AG10803 (cell line): ENCODE data around the gene YARS1.
A peak's percentile ranks its signal among the peaks of the same experiment; 100 is the strongest.

ENCODE experiments used
- DNase-seq: peaks from one replicate; pipeline ENCODE4 v3.0.0; 2010; ENCODE audit warnings: low read depth
- H3K4me3 ChIP-seq: 2 replicates; pipeline ENCODE4 v1.5.1; 2011; ENCODE audit warnings: mild to moderate bottlenecking, low read length, control low read depth
- TF ChIP-seq, protein P1 (sequence below): conservative IDR thresholded peaks from 2 replicates; pipeline ENCODE4 v1.5.1; 2011; ENCODE audit warnings: mild to moderate bottlenecking, low read length, control low read depth, inconsistent platforms

The YARS1 gene

DNA sequence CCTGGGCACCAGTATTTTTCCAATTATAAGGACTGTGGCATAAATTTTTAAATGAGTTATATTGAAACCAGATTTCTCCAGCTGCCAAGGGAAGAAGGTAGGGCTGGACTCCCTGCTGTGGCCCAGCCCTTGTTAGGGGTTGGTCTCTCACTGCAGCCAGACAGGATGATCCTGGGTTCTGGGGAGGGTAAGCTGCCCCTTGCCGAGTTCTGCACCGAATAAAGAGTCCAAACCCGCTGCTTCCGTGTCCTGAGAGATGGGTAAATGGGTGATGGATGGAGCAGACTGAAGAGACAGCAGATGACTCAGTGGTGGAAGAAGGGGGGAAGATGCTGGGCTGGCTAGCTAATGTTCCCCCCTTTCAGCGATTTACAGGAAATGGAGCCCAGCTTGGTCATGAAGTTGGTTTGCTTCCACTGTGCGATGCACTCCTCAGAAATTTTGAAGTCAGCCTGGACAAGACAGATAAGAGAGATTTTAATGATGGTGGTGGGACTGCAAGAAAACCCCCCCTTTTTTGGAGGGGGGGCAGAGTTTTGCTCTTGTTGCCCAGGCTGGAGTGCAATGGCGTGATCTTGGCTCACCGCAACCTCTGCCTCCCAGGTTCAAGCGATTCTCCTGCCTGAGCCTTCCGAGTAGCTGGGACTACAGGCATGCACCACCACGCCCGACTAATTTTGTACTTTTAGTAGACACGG, 41.4 kb downstream of the YARS1 start:
- no peak overlapping the region for H3K4me3 ChIP-seq
- TF ChIP-seq, protein P1, sequence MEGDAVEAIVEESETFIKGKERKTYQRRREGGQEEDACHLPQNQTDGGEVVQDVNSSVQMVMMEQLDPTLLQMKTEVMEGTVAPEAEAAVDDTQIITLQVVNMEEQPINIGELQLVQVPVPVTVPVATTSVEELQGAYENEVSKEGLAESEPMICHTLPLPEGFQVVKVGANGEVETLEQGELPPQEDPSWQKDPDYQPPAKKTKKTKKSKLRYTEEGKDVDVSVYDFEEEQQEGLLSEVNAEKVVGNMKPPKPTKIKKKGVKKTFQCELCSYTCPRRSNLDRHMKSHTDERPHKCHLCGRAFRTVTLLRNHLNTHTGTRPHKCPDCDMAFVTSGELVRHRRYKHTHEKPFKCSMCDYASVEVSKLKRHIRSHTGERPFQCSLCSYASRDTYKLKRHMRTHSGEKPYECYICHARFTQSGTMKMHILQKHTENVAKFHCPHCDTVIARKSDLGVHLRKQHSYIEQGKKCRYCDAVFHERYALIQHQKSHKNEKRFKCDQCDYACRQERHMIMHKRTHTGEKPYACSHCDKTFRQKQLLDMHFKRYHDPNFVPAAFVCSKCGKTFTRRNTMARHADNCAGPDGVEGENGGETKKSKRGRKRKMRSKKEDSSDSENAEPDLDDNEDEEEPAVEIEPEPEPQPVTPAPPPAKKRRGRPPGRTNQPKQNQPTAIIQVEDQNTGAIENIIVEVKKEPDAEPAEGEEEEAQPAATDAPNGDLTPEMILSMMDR: no peak
- DNase-seq: peak; percentile 64

DNA sequence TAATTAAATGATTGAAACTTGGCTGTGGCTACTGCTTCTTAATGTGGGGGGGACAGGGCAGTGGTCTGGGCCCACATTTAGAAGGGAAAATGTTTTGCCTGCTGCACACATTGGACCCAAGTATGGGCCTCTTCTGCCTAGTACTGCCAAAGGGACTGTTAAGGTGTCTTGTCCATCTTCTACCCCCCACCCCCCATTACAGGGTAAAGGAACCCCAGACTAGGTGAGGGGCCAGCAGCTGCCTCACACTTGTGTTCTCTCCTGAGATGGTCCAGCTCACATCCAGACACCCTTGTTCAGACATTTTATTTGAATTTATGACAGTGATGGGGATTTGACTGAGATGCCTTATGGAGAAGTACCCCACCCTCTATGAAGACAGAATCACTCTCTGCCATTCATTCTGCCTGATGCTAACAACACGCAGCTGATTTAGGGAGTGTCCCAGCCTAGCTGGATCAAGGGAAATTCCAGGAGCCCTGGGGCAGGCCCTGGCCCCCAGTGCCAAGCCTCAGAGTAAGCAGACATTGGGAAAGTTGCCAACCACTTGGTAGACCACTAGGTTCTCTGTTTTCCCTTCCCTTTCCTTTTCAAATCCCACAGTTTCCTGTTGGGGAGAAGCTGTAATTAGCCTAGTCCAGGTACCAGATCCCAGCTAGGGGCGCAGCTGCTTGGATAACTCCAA, 42.1 kb downstream of the YARS1 start:
- TF ChIP-seq, protein P1: no peak
- DNase-seq: peak; percentile 66
- no peak overlapping the region for H3K4me3 ChIP-seq

DNA sequence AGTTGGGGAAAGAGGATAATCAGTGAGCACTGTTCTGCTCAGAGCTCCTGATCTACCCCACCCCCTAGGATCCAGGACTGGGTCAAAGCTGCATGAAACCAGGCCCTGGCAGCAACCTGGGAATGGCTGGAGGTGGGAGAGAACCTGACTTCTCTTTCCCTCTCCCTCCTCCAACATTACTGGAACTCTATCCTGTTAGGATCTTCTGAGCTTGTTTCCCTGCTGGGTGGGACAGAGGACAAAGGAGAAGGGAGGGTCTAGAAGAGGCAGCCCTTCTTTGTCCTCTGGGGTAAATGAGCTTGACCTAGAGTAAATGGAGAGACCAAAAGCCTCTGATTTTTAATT, 42.7 kb downstream of the YARS1 start:
- TF ChIP-seq, protein P1: no peak
- H3K4me3 ChIP-seq: no peak overlapping the region
- no peak for DNase-seq

DNA sequence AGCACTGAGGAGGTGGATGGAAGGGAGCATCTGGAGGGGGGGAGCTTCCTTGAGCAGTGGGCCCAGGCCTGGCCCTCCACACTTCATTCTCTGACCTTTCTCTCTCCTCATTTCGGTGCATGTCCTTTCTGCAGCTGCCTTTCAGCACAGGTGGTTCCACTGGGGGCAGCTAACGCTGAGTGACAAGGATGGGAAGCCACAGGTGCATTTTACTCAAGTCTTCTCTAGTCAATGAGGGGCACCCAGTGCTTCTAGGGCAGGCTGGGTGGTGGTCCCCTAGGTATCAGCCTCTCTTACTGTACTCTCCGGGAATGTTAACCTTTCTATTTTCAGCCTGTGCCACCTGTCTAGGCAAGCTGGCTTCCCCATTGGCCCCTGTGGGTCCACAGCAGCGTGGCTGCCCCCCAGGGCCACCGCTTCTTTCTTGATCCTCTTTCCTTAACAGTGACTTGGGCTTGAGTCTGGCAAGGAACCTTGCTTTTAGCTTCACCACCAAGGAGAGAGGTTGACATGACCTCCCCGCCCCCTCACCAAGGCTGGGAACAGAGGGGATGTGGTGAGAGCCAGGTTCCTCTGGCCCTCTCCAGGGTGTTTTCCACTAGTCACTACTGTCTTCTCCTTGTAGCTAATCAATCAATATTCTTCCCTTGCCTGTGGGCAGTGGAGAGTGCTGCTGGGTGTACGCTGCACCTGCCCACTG, 43.2 kb downstream of the YARS1 start:
- TF ChIP-seq, protein P1: no peak
- H3K4me3 ChIP-seq: no peak overlapping the region
- DNase-seq: no peak

DNA sequence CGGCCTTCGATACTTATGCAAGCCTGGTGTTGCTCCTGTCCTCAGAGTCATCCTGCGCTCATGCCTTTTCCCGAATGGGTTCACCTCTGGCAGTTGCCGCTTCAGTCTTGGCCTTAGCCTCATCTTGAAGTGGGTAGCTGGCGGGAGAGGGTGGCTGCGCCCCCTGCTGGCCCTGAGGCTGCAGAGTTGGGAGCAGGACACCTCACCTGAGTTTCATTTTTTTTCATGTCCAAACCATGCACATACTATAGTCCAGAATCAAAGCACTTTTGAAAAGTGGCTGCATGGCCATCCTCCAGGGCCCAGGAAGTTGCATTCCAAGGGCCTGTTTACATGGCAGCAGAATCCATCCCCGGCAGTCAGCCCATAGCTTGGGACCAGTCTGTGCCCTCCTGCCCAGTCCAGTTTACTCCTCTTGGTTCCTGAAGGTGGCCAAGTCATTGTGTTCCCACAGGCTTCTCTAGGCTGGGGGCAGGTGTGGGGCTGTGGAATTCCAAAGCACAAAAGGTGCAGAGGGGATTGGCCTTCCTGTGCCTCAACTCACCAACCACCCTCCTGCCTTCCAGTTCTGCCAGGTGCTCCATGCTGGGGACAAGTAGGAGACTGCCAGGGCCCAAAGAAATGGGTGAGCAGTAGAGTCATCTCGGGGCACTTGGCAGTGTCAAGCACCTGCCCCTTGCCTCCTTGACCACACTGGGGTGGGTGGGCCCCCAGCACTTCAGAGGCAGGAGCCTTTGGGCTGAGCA, 44.0 kb downstream of the YARS1 start:
- TF ChIP-seq, protein P1: peak; percentile 86
- DNase-seq: peak; percentile 72
- no peak overlapping the region for H3K4me3 ChIP-seq

DNA sequence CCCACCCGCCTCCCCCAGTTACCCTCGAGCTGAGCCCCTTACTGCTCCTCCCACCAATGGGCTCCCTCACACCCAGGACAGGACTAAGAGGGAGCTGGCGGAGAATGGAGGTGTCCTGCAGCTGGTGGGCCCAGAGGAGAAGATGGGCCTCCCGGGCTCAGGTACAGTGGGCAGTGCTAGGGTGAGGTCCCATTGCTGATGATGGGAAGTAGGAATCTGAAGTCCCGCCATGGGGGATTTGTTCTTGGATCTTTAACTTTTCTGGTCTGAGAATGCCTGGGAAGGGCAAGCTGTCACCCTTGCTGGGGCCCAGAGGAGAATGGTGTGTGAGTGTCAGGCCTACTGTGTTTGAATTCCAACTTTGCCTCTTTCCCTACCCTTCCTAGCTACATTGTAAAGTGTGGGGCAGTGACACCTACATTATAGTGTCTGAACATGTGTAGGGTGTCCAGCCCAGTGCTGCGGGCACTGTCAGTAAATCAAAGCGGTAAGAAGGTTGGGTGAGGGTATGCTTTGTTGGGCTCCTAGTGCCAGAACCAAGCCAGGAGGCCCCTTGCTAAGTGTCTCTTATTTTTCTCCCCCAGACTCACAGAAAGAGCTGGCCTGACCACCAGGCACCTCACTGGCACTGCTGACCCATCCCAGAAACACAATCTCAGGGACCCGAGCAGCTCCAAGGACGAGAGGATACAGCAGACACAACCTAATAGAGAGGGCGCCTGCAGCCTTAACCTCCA, 44.7 kb downstream of the YARS1 start:
- H3K4me3 ChIP-seq: no peak overlapping the region
- TF ChIP-seq, protein P1: no peak
- no peak for DNase-seq
